ENCODE results near the gene RANBP3. TPM values are rescaled to one million over a fixed set of nuclear protein-coding genes. Genes with fewer than 3 reads are reported as not detected.

Gene RANBP3
- total RNA-seq, 1 experiment from 2014 or later: 62.4 TPM

- Histone ChIP-seq H3K9ac (ENCODE audit: low read length) (no peak overlapping the region), H3K4me1 (ENCODE audit: control insufficient read depth in 1 of 2, insufficient read depth in 2 of 2, low read length in 2 of 2) (peaks cover 0 to 3% of the 10 kb centered on the region in 2 experiments; a peak in 1 of 4 replicates), H3K27ac (ENCODE audit: low read depth, low read length) (no peak overlapping the region), H3K79me2 (ENCODE audit: insufficient read depth, low read length) (peaks cover 41% of the 10 kb centered on the region), H3K36me3 (ENCODE audit: control insufficient read depth in 1 of 2, insufficient read depth in 2 of 2, low read length in 2 of 2) (peaks cover 5 to 7% of the 10 kb centered on the region in 2 experiments; a peak in 3 of 4 replicates), H4K20me1 (ENCODE audit: insufficient read depth) (no peaks in the 10 kb centered on the region), H2AFZ (ENCODE audit: low read depth, low read length, poor library complexity, severe bottlenecking) (no peak overlapping the region), H3K9me3 (ENCODE audit: control insufficient read depth in 1 of 2, insufficient read depth in 1 of 2, low read depth in 1 of 2, low read length in 2 of 2) (no peaks in the 10 kb centered on the region), H3K9me2 (ENCODE audit: insufficient read depth) (no peaks in the 10 kb centered on the region), H3K27me3 (ENCODE audit: insufficient read depth, low read length) (no peaks in the 10 kb centered on the region), H3K4me2 (ENCODE audit: low read length) (no peak overlapping the region), H3K4me3 (replicated peaks in 1 of 2; ENCODE audit: low read depth in 1 of 2, low read length in 2 of 2) (no peak overlapping the region)
- DNase-seq (ENCODE audit: low read depth, low spot score) (no peak), ATAC-seq (no peak)
- TF ChIP-seq YY1 (IDR thresholded peaks at IDR 0.05; ENCODE audit: extremely low read depth, insufficient replicate concordance, low read depth, low read length): no peak
- TF ChIP-seq CTCF (IDR thresholded peaks at IDR 0.05 in 2 of 3, conservative IDR thresholded peaks at IDR 0.05 in 1 of 3; ENCODE audit: borderline replicate concordance in 1 of 3, insufficient read depth in 1 of 3, low read depth in 2 of 3, low read length in 2 of 3): no peak
- no peak for TF ChIP-seq ELF1 (IDR thresholded peaks at IDR 0.05; ENCODE audit: borderline replicate concordance, low read depth)
- no peak for TF ChIP-seq MAX (IDR thresholded peaks at IDR 0.05)
- TF ChIP-seq CEBPB (IDR thresholded peaks at IDR 0.05; ENCODE audit: low read depth): no peak
- POLR2A ChIA-PET: no interaction called here
- CTCF ChIA-PET: interaction anchor here (0.9 kb wide), 1 partner anchor 73 kb away, joined by 3 read pairs; no protein-coding TSS in a partner anchor
- no TSS peak for BruUV-seq (replicated peaks)
- intact Hi-C loops (cut with micrococcal nuclease): no loop called here
- RAD21 ChIA-PET (ENCODE audit: low non-redundant PET in 1 of 2, low total read pairs in 2 of 2, uncharacterized antibody in 2 of 2, unreplicated experiment in 2 of 2): no interaction called here
Observed at GRCh38 chr19:5896365-5897076, 81.4 kb downstream of the RANBP3 start.

- ChIA-PET POLR2A (no interaction called here), RAD21 (ENCODE audit: low non-redundant PET in 1 of 2, low total read pairs in 2 of 2, uncharacterized antibody in 2 of 2, unreplicated experiment in 2 of 2) (no interaction called here), CTCF (interaction anchor here (1.0 kb wide), 1 partner anchor 92 kb away, joined by 4 read pairs; no protein-coding TSS in a partner anchor)
- H3K9ac ChIP-seq (ENCODE audit: low read length): no peak overlapping the region
- H3K9me3 ChIP-seq (ENCODE audit: control insufficient read depth in 1 of 2, insufficient read depth in 1 of 2, low read depth in 1 of 2, low read length in 2 of 2): no peaks in the 10 kb centered on the region
- no peak overlapping the region for H3K4me3 ChIP-seq (replicated peaks in 1 of 2; ENCODE audit: low read depth in 1 of 2, low read length in 2 of 2)
- ATAC-seq (no peak), DNase-seq (ENCODE audit: low read depth, low spot score) (no peak)
- H3K4me1 ChIP-seq (ENCODE audit: control insufficient read depth in 1 of 2, insufficient read depth in 2 of 2, low read length in 2 of 2): peaks cover 0 to 3% of the 10 kb centered on the region in 2 experiments; a peak in 1 of 4 replicates
- BruUV-seq (replicated peaks): no TSS peak
- peaks cover 35% of the 10 kb centered on the region for H3K79me2 ChIP-seq (ENCODE audit: insufficient read depth, low read length)
- H4K20me1 ChIP-seq (ENCODE audit: insufficient read depth): no peaks in the 10 kb centered on the region
- no peak overlapping the region for H2AFZ ChIP-seq (ENCODE audit: low read depth, low read length, poor library complexity, severe bottlenecking)
- TF ChIP-seq SRF (IDR thresholded peaks at IDR 0.05; ENCODE audit: low read depth) (no peak), EZH2 (IDR thresholded peaks at IDR 0.05) (no peak), YY1 (IDR thresholded peaks at IDR 0.05; ENCODE audit: extremely low read depth, insufficient replicate concordance, low read depth, low read length) (no peak), MAX (IDR thresholded peaks at IDR 0.05) (no peak), SP1 (IDR thresholded peaks at IDR 0.05; ENCODE audit: low read depth) (no peak), RAD21 (IDR thresholded peaks at IDR 0.05; ENCODE audit: low read depth) (no peak), ATF3 (IDR thresholded peaks at IDR 0.05) (no peak), EZH2phosphoT487 (IDR thresholded peaks at IDR 0.05; ENCODE audit: borderline replicate concordance) (no peak), POLR2AphosphoS5 (IDR thresholded peaks at IDR 0.05; ENCODE audit: low read depth, low read length) (no peak), POLR2A (IDR thresholded peaks at IDR 0.05; ENCODE audit: borderline replicate concordance, extremely low read depth, insufficient read depth, insufficient read length) (no peak), CEBPB (IDR thresholded peaks at IDR 0.05; ENCODE audit: low read depth) (no peak), ZNF274 (IDR thresholded peaks at IDR 0.05; ENCODE audit: low read depth, low read length) (no peak)
- peaks cover 3 to 7% of the 10 kb centered on the region in 2 experiments; a peak in 2 of 4 replicates for H3K36me3 ChIP-seq (ENCODE audit: control insufficient read depth in 1 of 2, insufficient read depth in 2 of 2, low read length in 2 of 2)
- no peaks in the 10 kb centered on the region for H3K27me3 ChIP-seq (ENCODE audit: insufficient read depth, low read length)
- H3K9me2 ChIP-seq (ENCODE audit: insufficient read depth): no peaks in the 10 kb centered on the region
- intact Hi-C loops (cut with micrococcal nuclease): no loop called here
- no peak overlapping the region for H3K4me2 ChIP-seq (ENCODE audit: low read length)
- no peak overlapping the region for H3K27ac ChIP-seq (ENCODE audit: low read depth, low read length)
Observed at GRCh38 chr19:5895890-5896289, 82.0 kb downstream of the RANBP3 start.

All from HCT116 (cell line).